ENCODE results near the gene DPP9. TPM values are rescaled to one million over a fixed set of nuclear protein-coding genes. Genes with fewer than 3 reads are reported as not detected.
A peak's percentile ranks its signal among the peaks of the same experiment; 100 is the strongest.

The DPP9 gene
- total and polyA plus RNA-seq, 2 of the 8 experiments (the other 6 are each of a cell fraction or from before 2014, with no cell fraction given), result 11.6 to 40.7 TPM

DNA sequence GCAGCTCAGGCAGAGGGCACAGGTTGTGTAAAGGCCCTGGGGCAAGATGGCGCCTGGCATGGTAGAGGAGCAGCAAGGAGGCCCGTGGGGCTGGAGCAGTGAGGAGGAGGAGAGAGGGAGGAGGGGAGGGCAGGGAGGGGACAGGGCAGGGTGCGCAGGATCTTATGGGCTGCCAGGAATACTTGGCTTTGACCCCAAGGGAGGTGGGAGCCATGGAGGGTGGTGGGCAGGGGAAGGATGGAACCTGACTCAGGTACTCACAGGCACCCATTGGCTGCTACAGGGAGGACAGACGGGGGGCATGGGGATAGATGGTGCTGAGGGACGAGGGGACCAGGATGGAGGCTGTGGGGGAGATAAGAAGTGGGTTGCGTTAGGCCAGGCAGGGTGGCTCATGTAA is 81.0 kb downstream of the DPP9 start:
- no peak for DNase-seq (ENCODE audit: low read depth in 1 of 2, low spot score in 2 of 2)
- no peak overlapping the region for H3K14ac ChIP-seq (ENCODE audit: insufficient read length)
- H3K23me2 ChIP-seq (ENCODE audit: low read depth, low read length), result peaks cover 7% of the 10 kb centered on the region; the same call in 1 of the 2 replicates
- H2BK20ac ChIP-seq (ENCODE audit: low read length), result no peak overlapping the region
- ChIA-PET POLR2A (ENCODE audit: partially characterized antibody) (interaction anchor here (1.3 kb wide), 1 partner anchor 10 kb away, joined by 4 read pairs; no protein-coding TSS in a partner anchor), CTCF (ENCODE audit: partially characterized antibody) (interaction anchor here (1.6 kb wide), 1 partner anchor 10 kb away, joined by 6 read pairs; no protein-coding TSS in a partner anchor)
- H4K5ac ChIP-seq (ENCODE audit: insufficient read length, low read depth, low read length), result no peak overlapping the region
- 0 out of 2 replicates have a peak overlapping the region, but pooled peaks have one; percentile 61 for H2BK15ac ChIP-seq (ENCODE audit: low read length)
- FAIRE-seq, result no peak
- H3K9ac ChIP-seq (replicated peaks in 1 of 4; ENCODE audit: extremely low read depth in 1 of 4, low read depth in 3 of 4, low read length in 3 of 4), result no peak overlapping the region
- no peak overlapping the region for H2BK5ac ChIP-seq (ENCODE audit: low read depth, low read length)
- no peak overlapping the region for H3K18ac ChIP-seq (ENCODE audit: extremely low read depth, low read length)
- peaks cover 0 to 5% (median 3%) of the 10 kb centered on the region in 4 experiments; a peak in 3 of 7 replicates for H3K4me1 ChIP-seq (replicated peaks in 1 of 4; ENCODE audit: control insufficient read depth in 3 of 4, insufficient read depth in 4 of 4, low read length in 3 of 4)
- peaks cover 6% of the 10 kb centered on the region; the same call in 1 of the 2 replicates for H3K79me1 ChIP-seq (ENCODE audit: low read depth, low read length)
- H4K8ac ChIP-seq (ENCODE audit: extremely low read depth, insufficient read depth, low read length), result no peak overlapping the region
- no peak overlapping the region for H3K4me2 ChIP-seq (ENCODE audit: insufficient read depth in 1 of 2, low read depth in 2 of 2, low read length in 2 of 2)
- no peaks in the 10 kb centered on the region for H3K79me2 ChIP-seq (ENCODE audit: control insufficient read depth in 1 of 2, insufficient read depth in 2 of 2, low read length in 2 of 2)
- H3K23ac ChIP-seq (ENCODE audit: insufficient read length), result no peak overlapping the region
- no peak overlapping the region for H2BK120ac ChIP-seq (replicated peaks; ENCODE audit: low read depth, low read length)
- H2AK5ac ChIP-seq (ENCODE audit: low read depth, low read length), result no peak overlapping the region
- WGBS, 2 experiments (ENCODE audit: extremely low coverage in 1 of 2, insufficient coverage in 1 of 2, insufficient read length in 1 of 2, insufficient replicate concordance in 2 of 2, low coverage in 1 of 2, low lambda C conversion rate in 2 of 2, missing lambda C conversion rate in 1 of 2), result 100% methylated on average over 2 of the region's 6 CpGs; no CpG with 5 or more reads in 1 of the 2 experiments
- H3K36me3 ChIP-seq (ENCODE audit: control insufficient read depth in 2 of 4, insufficient read depth in 4 of 4, low read length in 3 of 4), result no peaks in the 10 kb centered on the region
- H2AFZ ChIP-seq (ENCODE audit: low read length), result no peak overlapping the region
- 0 out of 2 replicates have a peak overlapping the region, but pooled peaks have one; percentile 50 for H2BK12ac ChIP-seq (ENCODE audit: low read depth, low read length)
- no peak overlapping the region for H4K91ac ChIP-seq (replicated peaks; ENCODE audit: insufficient read length, low read length)
- no peak overlapping the region for H3K27ac ChIP-seq (ENCODE audit: low read depth, low read length)
- H3K4me3 ChIP-seq (ENCODE audit: extremely low read depth in 1 of 4, insufficient read depth in 2 of 4, low read depth in 3 of 4, low read length in 4 of 4), result no peak overlapping the region
- H3K9me3 ChIP-seq (ENCODE audit: insufficient read depth in 2 of 2, low read depth in 1 of 2, low read length in 1 of 2), result no peaks in the 10 kb centered on the region
- H3K27me3 ChIP-seq (replicated peaks in 1 of 4; ENCODE audit: control insufficient read depth in 3 of 4, extremely low read depth in 1 of 4, insufficient read depth in 3 of 4, low read length in 3 of 4), result no peaks in the 10 kb centered on the region; a peak in 1 of 7 replicates
- H3K4ac ChIP-seq (replicated peaks; ENCODE audit: insufficient read length, low read depth, low read length), result no peak overlapping the region
- H4K20me1 ChIP-seq (replicated peaks in 1 of 2; ENCODE audit: control insufficient read depth in 1 of 2, insufficient read depth in 2 of 2, low read length in 2 of 2), result peaks cover 0 to 3% of the 10 kb centered on the region in 2 experiments
- H3K56ac ChIP-seq (replicated peaks; ENCODE audit: insufficient read length, low read depth, low read length), result no peak overlapping the region
- TF ChIP-seq POU5F1 (IDR thresholded peaks at IDR 0.05; ENCODE audit: low read depth, low read length) (no peak), PHF8 (conservative IDR thresholded peaks at IDR 0.05; ENCODE audit: low read depth, low read length) (no peak), SAP30 (IDR thresholded peaks at IDR 0.05; ENCODE audit: insufficient read depth, insufficient replicate concordance, low read length) (no peak), RFX5 (IDR thresholded peaks at IDR 0.05; ENCODE audit: borderline replicate concordance, low read depth, low read length) (no peak), POLR2AphosphoS5 (IDR thresholded peaks at IDR 0.05; ENCODE audit: low read depth, low read length) (no peak), KDM5A (IDR thresholded peaks at IDR 0.05; ENCODE audit: low read length) (no peak), RBBP5 (IDR thresholded peaks at IDR 0.05; ENCODE audit: borderline replicate concordance, low read depth, low read length) (no peak), TBP (IDR thresholded peaks at IDR 0.05; ENCODE audit: low read depth, low read length) (no peak), GTF2F1 (IDR thresholded peaks at IDR 0.05; ENCODE audit: borderline replicate concordance, low read depth, low read length) (no peak), GABPA (IDR thresholded peaks at IDR 0.05; ENCODE audit: borderline replicate concordance, insufficient read depth, low read length) (no peak)
- TF ChIP-seq, protein P1, sequence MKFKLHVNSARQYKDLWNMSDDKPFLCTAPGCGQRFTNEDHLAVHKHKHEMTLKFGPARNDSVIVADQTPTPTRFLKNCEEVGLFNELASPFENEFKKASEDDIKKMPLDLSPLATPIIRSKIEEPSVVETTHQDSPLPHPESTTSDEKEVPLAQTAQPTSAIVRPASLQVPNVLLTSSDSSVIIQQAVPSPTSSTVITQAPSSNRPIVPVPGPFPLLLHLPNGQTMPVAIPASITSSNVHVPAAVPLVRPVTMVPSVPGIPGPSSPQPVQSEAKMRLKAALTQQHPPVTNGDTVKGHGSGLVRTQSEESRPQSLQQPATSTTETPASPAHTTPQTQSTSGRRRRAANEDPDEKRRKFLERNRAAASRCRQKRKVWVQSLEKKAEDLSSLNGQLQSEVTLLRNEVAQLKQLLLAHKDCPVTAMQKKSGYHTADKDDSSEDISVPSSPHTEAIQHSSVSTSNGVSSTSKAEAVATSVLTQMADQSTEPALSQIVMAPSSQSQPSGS (IDR thresholded peaks at IDR 0.05; ENCODE audit: low read length), result no peak
- TF ChIP-seq, protein P2, sequence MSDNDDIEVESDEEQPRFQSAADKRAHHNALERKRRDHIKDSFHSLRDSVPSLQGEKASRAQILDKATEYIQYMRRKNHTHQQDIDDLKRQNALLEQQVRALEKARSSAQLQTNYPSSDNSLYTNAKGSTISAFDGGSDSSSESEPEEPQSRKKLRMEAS (IDR thresholded peaks at IDR 0.05), result no peak
